ENCODE data around the gene TMPRSS7. TPM values are rescaled to one million over a fixed set of nuclear protein-coding genes. Genes with fewer than 3 reads are reported as not detected.

TMPRSS7 gene
- total and polyA plus RNA-seq, 2 of the 8 experiments (the other 6 are each of a cell fraction or from before 2014, with no cell fraction given), result not detected

DNA sequence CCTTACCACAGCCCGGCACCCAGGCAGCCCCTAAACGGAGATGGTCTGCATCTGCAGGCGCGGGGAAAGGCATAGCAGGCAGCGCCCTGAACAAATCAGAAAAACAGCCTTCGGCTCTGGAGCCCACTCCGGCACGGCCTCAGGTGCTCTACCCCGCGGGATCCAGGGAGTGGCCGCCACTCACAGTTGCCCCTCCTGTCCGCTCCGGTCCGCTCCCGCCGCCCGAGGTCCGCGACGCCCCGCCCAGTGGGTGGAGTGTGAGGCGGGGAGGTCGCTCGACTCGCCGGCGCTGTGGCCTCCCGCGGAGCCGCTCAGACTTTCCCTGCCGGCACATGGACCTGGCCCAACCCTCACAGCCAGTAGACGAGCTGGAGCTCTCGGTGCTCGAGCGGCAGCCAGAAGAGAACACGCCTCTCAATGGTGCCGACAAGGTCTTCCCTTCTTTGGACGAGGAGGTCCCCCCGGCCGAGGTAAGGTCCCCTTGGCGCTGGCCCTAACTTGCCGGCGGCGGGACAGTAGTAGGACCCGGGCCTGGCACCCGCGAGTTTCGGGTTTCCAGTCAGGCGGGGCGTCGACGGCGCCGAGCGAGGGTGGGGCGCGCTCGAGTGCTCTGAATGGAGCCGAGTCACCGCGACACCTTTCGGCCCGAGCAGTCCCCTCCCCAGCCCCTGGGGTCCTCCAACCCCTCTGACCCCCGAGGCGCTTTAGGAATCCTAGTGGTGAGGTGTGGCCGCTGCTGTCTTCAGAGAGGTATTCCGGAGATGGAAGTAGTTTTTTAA is 51.7 kb downstream of the TMPRSS7 start, which contains the start of gene C3orf52 (continued):
- no peak for TF ChIP-seq NRF1 (IDR thresholded peaks at IDR 0.05; ENCODE audit: low read depth, low read length)
- no peak for TF ChIP-seq KDM5A (IDR thresholded peaks at IDR 0.05; ENCODE audit: low read length)
- TF ChIP-seq JUN (IDR thresholded peaks at IDR 0.05; ENCODE audit: low read depth, low read length), result no peak
- TF ChIP-seq, protein P1, sequence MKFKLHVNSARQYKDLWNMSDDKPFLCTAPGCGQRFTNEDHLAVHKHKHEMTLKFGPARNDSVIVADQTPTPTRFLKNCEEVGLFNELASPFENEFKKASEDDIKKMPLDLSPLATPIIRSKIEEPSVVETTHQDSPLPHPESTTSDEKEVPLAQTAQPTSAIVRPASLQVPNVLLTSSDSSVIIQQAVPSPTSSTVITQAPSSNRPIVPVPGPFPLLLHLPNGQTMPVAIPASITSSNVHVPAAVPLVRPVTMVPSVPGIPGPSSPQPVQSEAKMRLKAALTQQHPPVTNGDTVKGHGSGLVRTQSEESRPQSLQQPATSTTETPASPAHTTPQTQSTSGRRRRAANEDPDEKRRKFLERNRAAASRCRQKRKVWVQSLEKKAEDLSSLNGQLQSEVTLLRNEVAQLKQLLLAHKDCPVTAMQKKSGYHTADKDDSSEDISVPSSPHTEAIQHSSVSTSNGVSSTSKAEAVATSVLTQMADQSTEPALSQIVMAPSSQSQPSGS (IDR thresholded peaks at IDR 0.05; ENCODE audit: low read length), result no peak
- TF ChIP-seq, protein P2, sequence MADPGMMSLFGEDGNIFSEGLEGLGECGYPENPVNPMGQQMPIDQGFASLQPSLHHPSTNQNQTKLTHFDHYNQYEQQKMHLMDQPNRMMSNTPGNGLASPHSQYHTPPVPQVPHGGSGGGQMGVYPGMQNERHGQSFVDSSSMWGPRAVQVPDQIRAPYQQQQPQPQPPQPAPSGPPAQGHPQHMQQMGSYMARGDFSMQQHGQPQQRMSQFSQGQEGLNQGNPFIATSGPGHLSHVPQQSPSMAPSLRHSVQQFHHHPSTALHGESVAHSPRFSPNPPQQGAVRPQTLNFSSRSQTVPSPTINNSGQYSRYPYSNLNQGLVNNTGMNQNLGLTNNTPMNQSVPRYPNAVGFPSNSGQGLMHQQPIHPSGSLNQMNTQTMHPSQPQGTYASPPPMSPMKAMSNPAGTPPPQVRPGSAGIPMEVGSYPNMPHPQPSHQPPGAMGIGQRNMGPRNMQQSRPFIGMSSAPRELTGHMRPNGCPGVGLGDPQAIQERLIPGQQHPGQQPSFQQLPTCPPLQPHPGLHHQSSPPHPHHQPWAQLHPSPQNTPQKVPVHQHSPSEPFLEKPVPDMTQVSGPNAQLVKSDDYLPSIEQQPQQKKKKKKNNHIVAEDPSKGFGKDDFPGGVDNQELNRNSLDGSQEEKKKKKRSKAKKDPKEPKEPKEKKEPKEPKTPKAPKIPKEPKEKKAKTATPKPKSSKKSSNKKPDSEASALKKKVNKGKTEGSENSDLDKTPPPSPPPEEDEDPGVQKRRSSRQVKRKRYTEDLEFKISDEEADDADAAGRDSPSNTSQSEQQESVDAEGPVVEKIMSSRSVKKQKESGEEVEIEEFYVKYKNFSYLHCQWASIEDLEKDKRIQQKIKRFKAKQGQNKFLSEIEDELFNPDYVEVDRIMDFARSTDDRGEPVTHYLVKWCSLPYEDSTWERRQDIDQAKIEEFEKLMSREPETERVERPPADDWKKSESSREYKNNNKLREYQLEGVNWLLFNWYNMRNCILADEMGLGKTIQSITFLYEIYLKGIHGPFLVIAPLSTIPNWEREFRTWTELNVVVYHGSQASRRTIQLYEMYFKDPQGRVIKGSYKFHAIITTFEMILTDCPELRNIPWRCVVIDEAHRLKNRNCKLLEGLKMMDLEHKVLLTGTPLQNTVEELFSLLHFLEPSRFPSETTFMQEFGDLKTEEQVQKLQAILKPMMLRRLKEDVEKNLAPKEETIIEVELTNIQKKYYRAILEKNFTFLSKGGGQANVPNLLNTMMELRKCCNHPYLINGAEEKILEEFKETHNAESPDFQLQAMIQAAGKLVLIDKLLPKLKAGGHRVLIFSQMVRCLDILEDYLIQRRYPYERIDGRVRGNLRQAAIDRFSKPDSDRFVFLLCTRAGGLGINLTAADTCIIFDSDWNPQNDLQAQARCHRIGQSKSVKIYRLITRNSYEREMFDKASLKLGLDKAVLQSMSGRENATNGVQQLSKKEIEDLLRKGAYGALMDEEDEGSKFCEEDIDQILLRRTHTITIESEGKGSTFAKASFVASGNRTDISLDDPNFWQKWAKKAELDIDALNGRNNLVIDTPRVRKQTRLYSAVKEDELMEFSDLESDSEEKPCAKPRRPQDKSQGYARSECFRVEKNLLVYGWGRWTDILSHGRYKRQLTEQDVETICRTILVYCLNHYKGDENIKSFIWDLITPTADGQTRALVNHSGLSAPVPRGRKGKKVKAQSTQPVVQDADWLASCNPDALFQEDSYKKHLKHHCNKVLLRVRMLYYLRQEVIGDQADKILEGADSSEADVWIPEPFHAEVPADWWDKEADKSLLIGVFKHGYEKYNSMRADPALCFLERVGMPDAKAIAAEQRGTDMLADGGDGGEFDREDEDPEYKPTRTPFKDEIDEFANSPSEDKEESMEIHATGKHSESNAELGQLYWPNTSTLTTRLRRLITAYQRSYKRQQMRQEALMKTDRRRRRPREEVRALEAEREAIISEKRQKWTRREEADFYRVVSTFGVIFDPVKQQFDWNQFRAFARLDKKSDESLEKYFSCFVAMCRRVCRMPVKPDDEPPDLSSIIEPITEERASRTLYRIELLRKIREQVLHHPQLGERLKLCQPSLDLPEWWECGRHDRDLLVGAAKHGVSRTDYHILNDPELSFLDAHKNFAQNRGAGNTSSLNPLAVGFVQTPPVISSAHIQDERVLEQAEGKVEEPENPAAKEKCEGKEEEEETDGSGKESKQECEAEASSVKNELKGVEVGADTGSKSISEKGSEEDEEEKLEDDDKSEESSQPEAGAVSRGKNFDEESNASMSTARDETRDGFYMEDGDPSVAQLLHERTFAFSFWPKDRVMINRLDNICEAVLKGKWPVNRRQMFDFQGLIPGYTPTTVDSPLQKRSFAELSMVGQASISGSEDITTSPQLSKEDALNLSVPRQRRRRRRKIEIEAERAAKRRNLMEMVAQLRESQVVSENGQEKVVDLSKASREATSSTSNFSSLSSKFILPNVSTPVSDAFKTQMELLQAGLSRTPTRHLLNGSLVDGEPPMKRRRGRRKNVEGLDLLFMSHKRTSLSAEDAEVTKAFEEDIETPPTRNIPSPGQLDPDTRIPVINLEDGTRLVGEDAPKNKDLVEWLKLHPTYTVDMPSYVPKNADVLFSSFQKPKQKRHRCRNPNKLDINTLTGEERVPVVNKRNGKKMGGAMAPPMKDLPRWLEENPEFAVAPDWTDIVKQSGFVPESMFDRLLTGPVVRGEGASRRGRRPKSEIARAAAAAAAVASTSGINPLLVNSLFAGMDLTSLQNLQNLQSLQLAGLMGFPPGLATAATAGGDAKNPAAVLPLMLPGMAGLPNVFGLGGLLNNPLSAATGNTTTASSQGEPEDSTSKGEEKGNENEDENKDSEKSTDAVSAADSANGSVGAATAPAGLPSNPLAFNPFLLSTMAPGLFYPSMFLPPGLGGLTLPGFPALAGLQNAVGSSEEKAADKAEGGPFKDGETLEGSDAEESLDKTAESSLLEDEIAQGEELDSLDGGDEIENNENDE (IDR thresholded peaks at IDR 0.05; ENCODE audit: insufficient replicate concordance, low read length), result no peak
- no peak for TF ChIP-seq CEBPB (IDR thresholded peaks at IDR 0.05; ENCODE audit: low read depth, low read length)
- peak; percentile 26 for TF ChIP-seq SAP30 (IDR thresholded peaks at IDR 0.05; ENCODE audit: insufficient read depth, insufficient replicate concordance, low read length)
- TF ChIP-seq BRCA1 (IDR thresholded peaks at IDR 0.05; ENCODE audit: low read depth, low read length), result no peak
- no peak for TF ChIP-seq BACH1 (IDR thresholded peaks at IDR 0.05; ENCODE audit: low read length)
